Measurements from ENCODE around the gene GHSR. TPM values are rescaled to one million over a fixed set of nuclear protein-coding genes. Genes with fewer than 3 reads are reported as not detected.

GHSR gene
- polyA plus RNA-seq, 1 donor from 2014 or later, result not detected

DNA sequence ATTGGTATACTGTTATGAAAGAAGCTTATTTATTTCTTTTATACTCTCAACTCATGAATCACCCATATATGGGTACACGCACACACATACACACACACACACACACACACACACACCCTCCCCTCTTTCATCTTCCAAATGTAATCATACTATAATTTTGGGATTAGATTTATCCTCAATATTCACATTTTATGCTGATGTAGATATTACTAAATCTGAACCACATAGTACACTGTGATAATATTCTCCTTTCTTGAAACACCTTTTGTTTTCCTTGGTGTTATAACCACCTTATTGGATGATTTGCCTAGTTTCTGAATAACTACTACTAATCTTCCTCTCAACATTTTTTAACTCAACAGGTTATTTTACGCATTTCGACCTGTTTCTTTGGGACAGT, 8.1 kb upstream of the GHSR start:
- H3K4me3 ChIP-seq (ENCODE audit: low read length), result no peak overlapping the region
- H3F3A ChIP-seq (ENCODE audit: insufficient read depth, low read length, poor library complexity, severe bottlenecking), result no peaks in the 10 kb centered on the region

DNA sequence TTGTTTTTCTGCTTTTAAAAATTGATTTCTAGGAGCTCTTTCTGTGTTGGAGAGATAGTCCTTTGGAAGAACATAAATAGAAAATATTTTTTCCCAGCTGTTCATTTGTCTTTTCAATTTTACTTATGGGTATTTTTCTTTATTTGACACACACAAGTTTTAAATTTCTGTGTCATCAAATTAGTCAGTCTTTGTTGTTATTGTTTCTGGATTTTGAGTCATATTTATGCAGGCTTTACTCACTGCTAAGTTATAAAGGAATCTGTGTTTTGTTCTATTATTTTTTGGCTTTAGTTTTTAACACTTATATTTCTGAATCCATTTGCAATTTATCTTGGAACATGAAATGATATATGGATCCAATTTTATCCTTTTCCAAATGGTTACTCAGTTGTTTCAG, 5.9 kb upstream of the GHSR start:
- Histone ChIP-seq H3F3A (ENCODE audit: insufficient read depth, low read length, poor library complexity, severe bottlenecking) (no peaks in the 10 kb centered on the region), H2AFZ (ENCODE audit: low read depth, low read length) (no peak overlapping the region), H3K9me3 (ENCODE audit: low read length) (no peaks in the 10 kb centered on the region), H3K4me2 (ENCODE audit: low read length) (no peak overlapping the region), H3K79me2 (replicated peaks; ENCODE audit: insufficient read depth, low read length) (no peaks in the 10 kb centered on the region), H4K20me1 (ENCODE audit: insufficient read depth) (no peaks in the 10 kb centered on the region), H3K27me3 (ENCODE audit: insufficient read depth, low read depth, low read length) (peaks cover 25% of the 10 kb centered on the region), H3K4me3 (ENCODE audit: low read length) (no peak overlapping the region), H3K9ac (ENCODE audit: low read length) (no peak overlapping the region), H3K27ac (ENCODE audit: low read length) (no peak overlapping the region), H3K9me2 (ENCODE audit: insufficient read depth, low read length) (no peaks in the 10 kb centered on the region), H3K36me3 (ENCODE audit: insufficient read depth, low read length) (no peaks in the 10 kb centered on the region)
- TF ChIP-seq, protein P1, sequence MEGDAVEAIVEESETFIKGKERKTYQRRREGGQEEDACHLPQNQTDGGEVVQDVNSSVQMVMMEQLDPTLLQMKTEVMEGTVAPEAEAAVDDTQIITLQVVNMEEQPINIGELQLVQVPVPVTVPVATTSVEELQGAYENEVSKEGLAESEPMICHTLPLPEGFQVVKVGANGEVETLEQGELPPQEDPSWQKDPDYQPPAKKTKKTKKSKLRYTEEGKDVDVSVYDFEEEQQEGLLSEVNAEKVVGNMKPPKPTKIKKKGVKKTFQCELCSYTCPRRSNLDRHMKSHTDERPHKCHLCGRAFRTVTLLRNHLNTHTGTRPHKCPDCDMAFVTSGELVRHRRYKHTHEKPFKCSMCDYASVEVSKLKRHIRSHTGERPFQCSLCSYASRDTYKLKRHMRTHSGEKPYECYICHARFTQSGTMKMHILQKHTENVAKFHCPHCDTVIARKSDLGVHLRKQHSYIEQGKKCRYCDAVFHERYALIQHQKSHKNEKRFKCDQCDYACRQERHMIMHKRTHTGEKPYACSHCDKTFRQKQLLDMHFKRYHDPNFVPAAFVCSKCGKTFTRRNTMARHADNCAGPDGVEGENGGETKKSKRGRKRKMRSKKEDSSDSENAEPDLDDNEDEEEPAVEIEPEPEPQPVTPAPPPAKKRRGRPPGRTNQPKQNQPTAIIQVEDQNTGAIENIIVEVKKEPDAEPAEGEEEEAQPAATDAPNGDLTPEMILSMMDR (IDR thresholded peaks at IDR 0.05; ENCODE audit: poor library complexity, severe bottlenecking), result no peak
- TF ChIP-seq EZH2 (IDR thresholded peaks at IDR 0.05; ENCODE audit: borderline replicate concordance, insufficient read depth, low read length, poor library complexity, severe bottlenecking) (no peak), EP300 (conservative IDR thresholded peaks at IDR 0.05; ENCODE audit: poor library complexity, severe bottlenecking) (no peak), POLR2AphosphoS5 (IDR thresholded peaks at IDR 0.05) (no peak), MXI1 (conservative IDR thresholded peaks at IDR 0.05; ENCODE audit: poor library complexity, severe bottlenecking) (no peak), RAD21 (conservative IDR thresholded peaks at IDR 0.05) (no peak), TAF1 (IDR thresholded peaks at IDR 0.05; ENCODE audit: low read depth) (no peak), SMC3 (conservative IDR thresholded peaks at IDR 0.05; ENCODE audit: poor library complexity) (no peak)
- TF ChIP-seq, protein P2, sequence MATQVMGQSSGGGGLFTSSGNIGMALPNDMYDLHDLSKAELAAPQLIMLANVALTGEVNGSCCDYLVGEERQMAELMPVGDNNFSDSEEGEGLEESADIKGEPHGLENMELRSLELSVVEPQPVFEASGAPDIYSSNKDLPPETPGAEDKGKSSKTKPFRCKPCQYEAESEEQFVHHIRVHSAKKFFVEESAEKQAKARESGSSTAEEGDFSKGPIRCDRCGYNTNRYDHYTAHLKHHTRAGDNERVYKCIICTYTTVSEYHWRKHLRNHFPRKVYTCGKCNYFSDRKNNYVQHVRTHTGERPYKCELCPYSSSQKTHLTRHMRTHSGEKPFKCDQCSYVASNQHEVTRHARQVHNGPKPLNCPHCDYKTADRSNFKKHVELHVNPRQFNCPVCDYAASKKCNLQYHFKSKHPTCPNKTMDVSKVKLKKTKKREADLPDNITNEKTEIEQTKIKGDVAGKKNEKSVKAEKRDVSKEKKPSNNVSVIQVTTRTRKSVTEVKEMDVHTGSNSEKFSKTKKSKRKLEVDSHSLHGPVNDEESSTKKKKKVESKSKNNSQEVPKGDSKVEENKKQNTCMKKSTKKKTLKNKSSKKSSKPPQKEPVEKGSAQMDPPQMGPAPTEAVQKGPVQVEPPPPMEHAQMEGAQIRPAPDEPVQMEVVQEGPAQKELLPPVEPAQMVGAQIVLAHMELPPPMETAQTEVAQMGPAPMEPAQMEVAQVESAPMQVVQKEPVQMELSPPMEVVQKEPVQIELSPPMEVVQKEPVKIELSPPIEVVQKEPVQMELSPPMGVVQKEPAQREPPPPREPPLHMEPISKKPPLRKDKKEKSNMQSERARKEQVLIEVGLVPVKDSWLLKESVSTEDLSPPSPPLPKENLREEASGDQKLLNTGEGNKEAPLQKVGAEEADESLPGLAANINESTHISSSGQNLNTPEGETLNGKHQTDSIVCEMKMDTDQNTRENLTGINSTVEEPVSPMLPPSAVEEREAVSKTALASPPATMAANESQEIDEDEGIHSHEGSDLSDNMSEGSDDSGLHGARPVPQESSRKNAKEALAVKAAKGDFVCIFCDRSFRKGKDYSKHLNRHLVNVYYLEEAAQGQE (IDR thresholded peaks at IDR 0.05; ENCODE audit: borderline replicate concordance), result no peak

More for the DNA sequence above, 8.1 kb upstream of the GHSR start:
- peaks cover 3% of the 10 kb centered on the region for H3K27me3 ChIP-seq (ENCODE audit: insufficient read depth, low read depth, low read length)
- H3K36me3 ChIP-seq (ENCODE audit: insufficient read depth, low read length), result no peaks in the 10 kb centered on the region
- no peaks in the 10 kb centered on the region for H3K9me3 ChIP-seq (ENCODE audit: low read length)
- no peaks in the 10 kb centered on the region for H3K9me2 ChIP-seq (ENCODE audit: insufficient read depth, low read length)
- no peak overlapping the region for H3K4me2 ChIP-seq (ENCODE audit: low read length)
- no peak overlapping the region for H2AFZ ChIP-seq (ENCODE audit: low read depth, low read length)
- no peak overlapping the region for H3K27ac ChIP-seq (ENCODE audit: low read length)
- H3K9ac ChIP-seq (ENCODE audit: low read length), result no peak overlapping the region
- H4K20me1 ChIP-seq (ENCODE audit: insufficient read depth), result no peaks in the 10 kb centered on the region
- no peaks in the 10 kb centered on the region for H3K79me2 ChIP-seq (replicated peaks; ENCODE audit: insufficient read depth, low read length)
- TF ChIP-seq RAD21 (conservative IDR thresholded peaks at IDR 0.05) (no peak), MXI1 (conservative IDR thresholded peaks at IDR 0.05; ENCODE audit: poor library complexity, severe bottlenecking) (no peak), TAF1 (IDR thresholded peaks at IDR 0.05; ENCODE audit: low read depth) (no peak)
- TF ChIP-seq, protein P1 (IDR thresholded peaks at IDR 0.05; ENCODE audit: poor library complexity, severe bottlenecking), result no peak
